Smooth muscle cell (in vitro differentiated cells): ENCODE results near the gene TNRC6C. TPM values are rescaled to one million over a fixed set of nuclear protein-coding genes. Genes with fewer than 3 reads are reported as not detected.

Source experiments
- DNase-seq: peaks from one replicate; lab custom pipeline; 2025; ENCODE audit not compliant: unreplicated experiment; lab: John Stamatoyannopoulos, UW
- H2AFZ ChIP-seq: fragments of 200-600 bp; sonication (generic); 2 replicates; pipeline ENCODE4 v1.6.0; 2016; ENCODE audit warnings: antibody characterized with exemption, low read depth, mild to moderate bottlenecking
- H3F3A ChIP-seq: fragments of 200-600 bp; sonication (generic); 2 replicates; pipeline ENCODE4 v1.6.0; 2017; ENCODE audit warnings: antibody characterized with exemption, low read depth
- H3K27ac ChIP-seq: fragments of 200-600 bp; sonication (generic); 2 replicates; pipeline ENCODE4 v1.5.1; 2016; ENCODE audit warnings: low read depth, mild to moderate bottlenecking
- H3K27me3 ChIP-seq: fragments of 200-600 bp; sonication (generic); 2 replicates; pipeline ENCODE4 v1.6.1; 2016; ENCODE audit warnings: low read depth, mild to moderate bottlenecking
- H3K36me3 ChIP-seq: fragments of 200-600 bp; sonication (generic); 2 replicates; pipeline ENCODE4 v1.5.1; 2016; ENCODE audit warnings: low read depth
- H3K4me1 ChIP-seq: fragments of 200-600 bp; sonication (generic); 2 replicates; pipeline ENCODE4 v1.5.1; 2016; ENCODE audit warnings: low read depth
- H3K4me2 ChIP-seq: fragments of 200-600 bp; sonication (generic); 2 replicates; pipeline ENCODE4 v1.6.0; 2016; ENCODE audit warnings: mild to moderate bottlenecking
- H3K4me3 ChIP-seq: fragments of 200-600 bp; sonication (generic); 2 replicates; pipeline ENCODE4 v1.5.1; 2016; ENCODE audit warnings: mild to moderate bottlenecking
- H3K79me2 ChIP-seq: fragments of 200-600 bp; sonication (generic); 2 replicates; pipeline ENCODE4 v1.6.0; 2016; ENCODE audit warnings: low read depth, mild to moderate bottlenecking
- H3K9ac ChIP-seq: fragments of 200-600 bp; sonication (generic); 2 replicates; pipeline ENCODE4 v1.6.0; 2016; ENCODE audit warnings: low read depth
- H3K9me3 ChIP-seq: fragments of 200-600 bp; sonication (generic); replicated peaks from 2 replicates; pipeline ENCODE4 v1.5.1; 2016; ENCODE audit warnings: low read depth
- H4K20me1 ChIP-seq: fragments of 200-600 bp; sonication (generic); 2 replicates; pipeline ENCODE4 v1.6.0; 2016; ENCODE audit warnings: low read depth
- CTCF ChIP-seq: fragments of 200-600 bp; sonication (generic); IDR thresholded peaks from 2 replicates; pipeline ENCODE4 v1.5.1; 2017; ENCODE audit warnings: borderline replicate concordance, mild to moderate bottlenecking, antibody characterized with exemption; ENCODE audit not compliant: insufficient read depth, poor library complexity, severe bottlenecking
- WGBS: methylation state at CpG from one replicate; pipeline ENCODE4 v1.1.7; 2016; ENCODE audit warnings: low lambda C conversion rate; 5-methylcytosine and 5-hydroxymethylcytosine counted together
- polyA plus RNA-seq: library from polyadenylated mRNA; unstranded; fragments of >200 nt; fragmentation: Nextera tagmentation; extraction: Ambion mirVana; gene quantifications from 2 replicates; pipeline ENCODE4 v1.2.1, GENCODE V29; 2016
- total RNA-seq: library from RNA; depleted of rRNA; stranded (reverse); fragments of >200 nt; gene quantifications from 2 replicates; pipeline ENCODE4 v1.2.3, GENCODE V29; 2014

The TNRC6C gene
- total and polyA plus RNA-seq, 2 experiments from 2014 or later, result 2.4 to 3.9 TPM

GRCh38 chr17:78027121-78027520 is 68.6 kb downstream of the TNRC6C start:
- DNase-seq, result no peak
- WGBS, result 100% methylated on average over 2 of the region's 2 CpGs
- Histone ChIP-seq H3K36me3 (no peaks in the 10 kb centered on the region), H3K79me2 (no peaks in the 10 kb centered on the region), H3K4me3 (no peak overlapping the region), H3F3A (no peaks in the 10 kb centered on the region), H4K20me1 (no peaks in the 10 kb centered on the region), H3K4me1 (no peaks in the 10 kb centered on the region), H3K9ac (no peak overlapping the region), H3K27ac (no peak overlapping the region), H3K9me3 (no peaks in the 10 kb centered on the region), H2AFZ (no peak overlapping the region), H3K27me3 (no peaks in the 10 kb centered on the region), H3K4me2 (no peak overlapping the region)
- TF ChIP-seq CTCF, result no peak

- Histone ChIP-seq H3K27me3 (no peaks in the 10 kb centered on the region), H3K9ac (no peak overlapping the region), H3K4me3 (no peak overlapping the region), H3K4me2 (no peak overlapping the region), H3K36me3 (no peaks in the 10 kb centered on the region), H4K20me1 (no peaks in the 10 kb centered on the region), H2AFZ (no peak overlapping the region), H3K4me1 (no peaks in the 10 kb centered on the region), H3K79me2 (no peaks in the 10 kb centered on the region), H3K9me3 (no peaks in the 10 kb centered on the region), H3F3A (no peaks in the 10 kb centered on the region), H3K27ac (no peak overlapping the region)
- TF ChIP-seq CTCF, result no peak
- no peak for DNase-seq
- WGBS, result 58% methylated on average over 1 of the region's 1 CpG
Observed at GRCh38 chr17:78029697-78030096, 71.2 kb downstream of the TNRC6C start.

GRCh38 chr17:78031435-78031834 is 72.9 kb downstream of the TNRC6C start:
- no peak for TF ChIP-seq CTCF
- no peaks in the 10 kb centered on the region for H3K27me3 ChIP-seq
- no peak overlapping the region for H2AFZ ChIP-seq
- no peaks in the 10 kb centered on the region for H4K20me1 ChIP-seq
- H3K79me2 ChIP-seq, result no peaks in the 10 kb centered on the region
- H3K9me3 ChIP-seq, result no peaks in the 10 kb centered on the region
- H3K4me3 ChIP-seq, result no peak overlapping the region
- H3K4me1 ChIP-seq, result no peaks in the 10 kb centered on the region
- no peaks in the 10 kb centered on the region for H3K36me3 ChIP-seq
- no peaks in the 10 kb centered on the region for H3F3A ChIP-seq
- no peak for DNase-seq
- H3K27ac ChIP-seq, result no peak overlapping the region
- H3K4me2 ChIP-seq, result no peak overlapping the region
- 95% methylated on average over 8 of the region's 8 CpGs for WGBS
- H3K9ac ChIP-seq, result no peak overlapping the region

- no peak overlapping the region for H3K4me2 ChIP-seq
- H4K20me1 ChIP-seq, result no peaks in the 10 kb centered on the region
- H3K79me2 ChIP-seq, result no peaks in the 10 kb centered on the region
- no peak overlapping the region for H3K4me3 ChIP-seq
- H3K36me3 ChIP-seq, result no peaks in the 10 kb centered on the region
- H3K4me1 ChIP-seq, result no peaks in the 10 kb centered on the region
- no peak for TF ChIP-seq CTCF
- no peak overlapping the region for H2AFZ ChIP-seq
- DNase-seq, result no peak
- no peak overlapping the region for H3K27ac ChIP-seq
- WGBS, result 38% methylated on average over 1 of the region's 1 CpG
- H3F3A ChIP-seq, result no peaks in the 10 kb centered on the region
- H3K9me3 ChIP-seq, result no peaks in the 10 kb centered on the region
- H3K27me3 ChIP-seq, result no peaks in the 10 kb centered on the region
- H3K9ac ChIP-seq, result no peak overlapping the region
Observed at GRCh38 chr17:78032166-78032565, 73.7 kb downstream of the TNRC6C start.
